GM23248 (cell line): ENCODE results near the gene CCDC66. TPM values are rescaled to one million over a fixed set of nuclear protein-coding genes. Genes with fewer than 3 reads are reported as not detected.
"Not testable (repeated sequence)": the region's sequence is repeated elsewhere in the genome, so short reads cannot be mapped to it uniquely, and the experiment has no call there.

Source experiments
- DNase-seq: peaks from one replicate; pipeline ENCODE4 v3.0.0-alpha.2; 2015
- H2AFZ ChIP-seq: fragments of 200-600 bp; sonication (generic); 2 replicates; pipeline ENCODE4 v1.6.1; 2016; ENCODE audit warnings: antibody characterized with exemption
- H3F3A ChIP-seq: fragments of 200-600 bp; sonication (generic); 2 replicates; pipeline ENCODE4 v1.6.1; 2016; ENCODE audit warnings: mild to moderate bottlenecking, antibody characterized with exemption, mixed run types; ENCODE audit not compliant: insufficient read depth
- H3K27ac ChIP-seq: fragments of 200-600 bp; sonication (generic); 2 replicates; pipeline ENCODE4 v1.5.1; 2016; ENCODE audit warnings: mild to moderate bottlenecking
- H3K27me3 ChIP-seq: fragments of 200-600 bp; sonication (generic); replicated peaks from 2 replicates; pipeline ENCODE4 v1.6.1; 2016; ENCODE audit warnings: mild to moderate bottlenecking; ENCODE audit not compliant: insufficient read depth
- H3K36me3 ChIP-seq: fragments of 200-600 bp; sonication (generic); 2 replicates; pipeline ENCODE4 v1.6.1; 2016; ENCODE audit warnings: low read depth, mild to moderate bottlenecking
- H3K4me1 ChIP-seq: fragments of 200-600 bp; sonication (generic); 2 replicates; pipeline ENCODE4 v1.6.1; 2016; ENCODE audit warnings: mild to moderate bottlenecking; ENCODE audit not compliant: insufficient read depth
- H3K4me2 ChIP-seq: fragments of 200-600 bp; sonication (generic); one replicate; pipeline ENCODE4 v1.6.1; 2016; ENCODE audit warnings: mild to moderate bottlenecking; ENCODE audit not compliant: unreplicated experiment
- H3K4me3 ChIP-seq: fragments of 200-600 bp; sonication (generic); 2 replicates; pipeline ENCODE4 v1.5.1; 2016; ENCODE audit warnings: mild to moderate bottlenecking
- H3K79me2 ChIP-seq: fragments of 200-600 bp; sonication (generic); 2 replicates; pipeline ENCODE4 v1.6.1; 2016; ENCODE audit warnings: mild to moderate bottlenecking; ENCODE audit not compliant: insufficient read depth
- H3K9ac ChIP-seq: fragments of 200-600 bp; sonication (generic); 2 replicates; pipeline ENCODE4 v1.6.1; 2016; ENCODE audit warnings: mild to moderate bottlenecking
- H3K9me2 ChIP-seq: fragments of 200-600 bp; sonication (generic); 2 replicates; pipeline ENCODE4 v1.6.1; 2016; ENCODE audit warnings: mixed run types, mild to moderate bottlenecking, moderate library complexity; ENCODE audit not compliant: insufficient read depth
- H3K9me3 ChIP-seq: fragments of 200-600 bp; sonication (generic); one replicate; pipeline ENCODE4 v1.6.1; 2017; ENCODE audit warnings: low read depth
- H4K20me1 ChIP-seq: fragments of 200-600 bp; sonication (generic); 2 replicates; pipeline ENCODE4 v1.6.0; 2016; ENCODE audit not compliant: insufficient read depth
- EZH2 ChIP-seq: fragments of 200-600 bp; sonication (generic); IDR thresholded peaks from 2 replicates; pipeline ENCODE4 v1.6.1; 2018; ENCODE audit warnings: antibody characterized with exemption, mild to moderate bottlenecking; ENCODE audit not compliant: insufficient read depth, poor library complexity, severe bottlenecking
- EZH2phosphoT487 ChIP-seq: fragments of 200-600 bp; sonication (generic); IDR thresholded peaks from 2 replicates; pipeline ENCODE4 v1.6.1; 2018; ENCODE audit warnings: antibody characterized with exemption, moderate library complexity, mild to moderate bottlenecking, low read depth; ENCODE audit not compliant: insufficient read depth
- WGBS, 2 experiments: methylation state at CpG; one replicate each; pipeline ENCODE4 v1.1.6; 2015 to 2017; ENCODE audit warnings: low lambda C conversion rate in 2 of 2, low coverage in 1 of 2; ENCODE audit errors: missing lambda C conversion rate in 2 of 2; 5-methylcytosine and 5-hydroxymethylcytosine counted together
- in situ Hi-C: fragments of 300-500 bp; cut with MboI; formaldehyde crosslinking; loops from 2 replicates; pipeline ENCODE4 v1.15.0; 2020
- polyA plus RNA-seq: library from polyadenylated mRNA; unstranded; fragments of >200 nt; fragmentation: Nextera tagmentation; extraction: Ambion mirVana; gene quantifications from 2 replicates; pipeline ENCODE4 v1.2.1, GENCODE V29; 2016
- total RNA-seq: library from RNA; depleted of rRNA; stranded (reverse); fragments of >200 nt; shearing (Covaris generic); gene quantifications from 2 replicates; pipeline ENCODE4 v1.2.3, GENCODE V29; 2014

CCDC66 gene
- total and polyA plus RNA-seq, 2 experiments from 2014 or later, result 8.2 to 12.0 TPM

DNA sequence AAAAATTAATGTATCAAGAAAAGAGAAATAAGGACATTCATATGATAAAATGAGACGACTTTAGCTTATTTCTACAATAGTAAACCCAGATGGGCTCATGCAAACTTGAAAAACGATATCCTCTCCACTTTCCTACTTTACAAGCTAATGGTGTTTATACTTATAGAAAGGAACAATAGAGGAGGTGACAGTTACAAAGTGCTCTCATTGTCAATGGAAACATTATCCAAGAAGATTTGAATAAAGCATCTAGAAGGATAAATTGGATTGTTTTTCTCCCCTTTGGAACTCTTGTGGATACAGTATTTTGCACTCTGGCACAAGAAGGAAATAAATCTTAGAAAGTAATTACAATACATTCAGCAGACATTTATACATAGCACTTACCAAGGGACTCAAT lies 20.2 kb upstream of the CCDC66 start:
- Histone ChIP-seq H3K4me2 (no peak overlapping the region), H3K27me3 (peaks cover 6% of the 10 kb centered on the region), H3K9ac (no peak overlapping the region), H3K4me3 (no peak overlapping the region), H3F3A (no peaks in the 10 kb centered on the region), H3K9me3 (no peaks in the 10 kb centered on the region), H3K79me2 (no peaks in the 10 kb centered on the region), H4K20me1 (no peaks in the 10 kb centered on the region), H3K36me3 (no peaks in the 10 kb centered on the region), H3K9me2 (no peaks in the 10 kb centered on the region), H3K4me1 (no peaks in the 10 kb centered on the region), H3K27ac (no peak overlapping the region), H2AFZ (no peak overlapping the region)
- no peak for TF ChIP-seq EZH2phosphoT487
- TF ChIP-seq EZH2, result no peak
- 8 to 13% methylated on average over 2 of the region's 2 CpGs for WGBS, 2 experiments
- in situ Hi-C loops, result no loop called here
- DNase-seq, result no peak

GRCh38 chr3:56547486-56547885 lies 9.5 kb upstream of the CCDC66 start:
- Histone ChIP-seq H2AFZ (no peak overlapping the region), H3K9me3 (no peaks in the 10 kb centered on the region), H3K79me2 (no peaks in the 10 kb centered on the region), H3F3A (no peaks in the 10 kb centered on the region), H3K27me3 (peaks cover 7% of the 10 kb centered on the region), H4K20me1 (no peaks in the 10 kb centered on the region), H3K36me3 (no peaks in the 10 kb centered on the region), H3K9ac (no peak overlapping the region), H3K27ac (no peak overlapping the region), H3K4me1 (no peaks in the 10 kb centered on the region), H3K4me2 (no peak overlapping the region), H3K4me3 (no peak overlapping the region), H3K9me2 (no peaks in the 10 kb centered on the region)
- in situ Hi-C loops, result no loop called here
- 1% methylated on average over 3 of the region's 3 CpGs for WGBS, 2 experiments
- DNase-seq, result peak; percentile 28
- TF ChIP-seq EZH2phosphoT487 (no peak), EZH2 (no peak)

DNA sequence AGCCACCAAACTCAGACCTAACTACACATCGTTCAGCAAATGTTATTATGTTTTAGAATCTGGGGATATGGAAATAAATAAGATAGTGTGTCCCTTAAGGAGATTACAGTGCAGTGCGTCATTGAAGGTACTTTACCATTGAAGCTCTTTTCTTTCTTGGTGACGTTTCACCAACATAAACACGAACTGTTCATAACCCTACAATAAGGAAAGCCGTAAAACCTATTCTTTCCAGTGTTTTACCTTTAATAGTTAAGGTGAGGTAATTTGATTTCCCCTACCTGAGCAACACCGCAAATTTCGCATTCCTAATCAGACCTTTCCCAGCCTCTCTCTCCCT lies 826 bp downstream of the CCDC66 start:
- WGBS, 2 experiments, result 11 to 12% methylated on average over 7 of the region's 7 CpGs
- Histone ChIP-seq H3K79me2 (peaks cover 30% of the 10 kb centered on the region), H3K4me1 (peaks cover 13% of the 10 kb centered on the region), H3K9me3 (no peaks in the 10 kb centered on the region), H4K20me1 (no peaks in the 10 kb centered on the region), H3K36me3 (peaks cover 25% of the 10 kb centered on the region), H3K27ac (peak overlapping the region; percentile 90), H3F3A (peaks cover 9% of the 10 kb centered on the region; the same call in 1 of the 2 replicates), H3K4me3 (peak overlapping the region; percentile 98), H3K9me2 (no peaks in the 10 kb centered on the region), H3K9ac (peak overlapping the region; percentile 96), H3K4me2 (peak overlapping the region; percentile 98), H2AFZ (peak overlapping the region; percentile 100), H3K27me3 (0 out of 2 replicates have a peak, but pooled peaks cover 8% of the 10 kb centered on the region)
- TF ChIP-seq EZH2 (no peak), EZH2phosphoT487 (no peak)
- no peak for DNase-seq
- in situ Hi-C loops, result no loop called here

DNA sequence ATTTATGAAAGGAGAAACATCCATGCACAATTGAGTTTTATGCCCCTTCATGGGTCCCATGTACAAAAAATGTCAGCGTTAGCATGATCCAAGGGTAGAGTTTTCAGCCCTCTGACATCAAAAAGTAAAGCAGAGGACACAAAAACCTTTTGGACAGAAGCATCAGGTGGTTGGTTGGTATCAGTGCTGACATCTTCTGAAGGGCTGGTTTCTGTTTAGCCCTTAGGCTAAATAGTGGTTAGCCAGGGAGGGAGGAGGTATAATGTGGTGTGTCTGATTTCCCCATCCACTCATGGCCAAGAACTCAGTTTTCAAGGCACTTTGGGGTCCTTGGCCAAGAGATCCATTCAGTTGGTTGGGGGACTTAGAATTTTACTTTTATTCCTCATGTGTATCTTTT lies 16.5 kb downstream of the CCDC66 start:
- Histone ChIP-seq H3K79me2 (peaks cover 6% of the 10 kb centered on the region; the same call in 1 of the 2 replicates), H3K4me2 (no peak overlapping the region), H3K36me3 (peaks cover 13% of the 10 kb centered on the region), H3K27me3 (no peaks in the 10 kb centered on the region), H4K20me1 (no peaks in the 10 kb centered on the region), H3K4me1 (no peaks in the 10 kb centered on the region), H3K9me3 (no peaks in the 10 kb centered on the region), H2AFZ (no peak overlapping the region), H3K27ac (no peak overlapping the region), H3F3A (no peaks in the 10 kb centered on the region), H3K9me2 (no peaks in the 10 kb centered on the region), H3K9ac (no peak overlapping the region), H3K4me3 (no peak overlapping the region)
- TF ChIP-seq EZH2phosphoT487 (no peak), EZH2 (no peak)
- in situ Hi-C loops, result no loop called here
- DNase-seq, result no peak
- WGBS, 2 experiments, result 94 to 100% methylated on average over 1 of the region's 1 CpG

GRCh38 chr3:56581941-56582340 lies 25.0 kb downstream of the CCDC66 start:
- H3K4me2 ChIP-seq, H2AFZ ChIP-seq, H3K9ac ChIP-seq, H3K9me2 ChIP-seq, H3K9me3 ChIP-seq, H3K4me1 ChIP-seq, H3F3A ChIP-seq, H3K4me3 ChIP-seq, H3K27me3 ChIP-seq, H3K36me3 ChIP-seq, H3K27ac ChIP-seq, H4K20me1 ChIP-seq, DNase-seq, H3K79me2 ChIP-seq, in situ Hi-C loops: not testable (repeated sequence)
- WGBS, 2 experiments, result 90 to 95% methylated on average over 12 of the region's 12 CpGs

DNA sequence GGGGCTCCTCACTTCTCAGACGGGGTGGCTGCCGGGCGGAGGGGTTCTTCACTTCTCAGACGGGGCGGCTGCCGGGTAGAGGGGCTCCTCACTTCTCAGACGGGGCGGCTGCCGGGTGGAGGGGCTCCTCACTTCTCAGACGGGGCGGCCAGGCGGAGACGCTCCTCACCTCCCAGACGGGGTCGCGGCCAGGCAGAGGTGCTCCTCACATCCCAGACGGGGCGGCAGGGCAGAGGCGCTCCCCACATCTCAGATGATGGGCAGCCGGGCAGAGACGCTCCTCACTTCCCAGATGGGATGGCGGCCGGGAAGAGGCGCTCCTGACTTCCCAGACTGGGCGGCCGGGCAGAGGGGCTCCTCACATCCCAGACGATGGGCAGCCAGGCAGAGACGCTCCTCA lies 27.3 kb downstream of the CCDC66 start:
- H3K4me1 ChIP-seq, result not testable (repeated sequence)

More for the DNA sequence above, 27.3 kb downstream of the CCDC66 start:
- H3K4me2 ChIP-seq, H3K79me2 ChIP-seq, H4K20me1 ChIP-seq, H3K27me3 ChIP-seq, H3K9me2 ChIP-seq, H3F3A ChIP-seq, DNase-seq, in situ Hi-C loops, H2AFZ ChIP-seq, H3K9ac ChIP-seq, H3K9me3 ChIP-seq, H3K36me3 ChIP-seq, H3K27ac ChIP-seq, H3K4me3 ChIP-seq: not testable (repeated sequence)
- 84 to 95% methylated on average over 2 to 27 of the region's 28 CpGs for WGBS, 2 experiments
